Activated T-cell treated with anti-CD3 and anti-CD28 coated beads, Interleukin-2, amount 50 U/mL, for 1 hour (primary cell): ENCODE results near the gene YKT6.
"Not testable (repeated sequence)": the region's sequence is repeated elsewhere in the genome, so short reads cannot be mapped to it uniquely, and the experiment has no call there.

ENCODE experiments used
- DNase-seq: peaks from one replicate; pipeline ENCODE4 v3.0.0-alpha.2; 2020

YKT6 gene

DNA sequence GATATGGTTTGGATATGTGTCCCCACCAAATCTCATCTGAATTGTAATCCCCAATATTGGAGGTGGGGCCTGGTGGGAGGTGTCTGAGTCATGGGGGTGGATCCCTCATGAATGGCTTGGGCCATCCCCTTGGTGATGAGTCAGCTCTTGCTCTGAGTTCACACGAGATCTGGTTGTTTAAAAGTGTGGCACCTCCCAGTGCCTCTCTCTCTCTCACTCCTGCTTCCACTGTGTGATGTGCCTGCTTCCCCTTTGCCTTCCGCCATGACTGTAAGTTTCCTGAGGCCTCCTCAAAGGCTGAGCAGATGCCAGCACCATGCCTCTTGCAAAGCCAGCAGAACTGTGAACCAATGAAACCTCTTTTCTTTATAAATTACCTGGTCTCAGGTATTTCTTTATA lies 6.7 kb upstream of the YKT6 start:
- DNase-seq = no peak

DNA sequence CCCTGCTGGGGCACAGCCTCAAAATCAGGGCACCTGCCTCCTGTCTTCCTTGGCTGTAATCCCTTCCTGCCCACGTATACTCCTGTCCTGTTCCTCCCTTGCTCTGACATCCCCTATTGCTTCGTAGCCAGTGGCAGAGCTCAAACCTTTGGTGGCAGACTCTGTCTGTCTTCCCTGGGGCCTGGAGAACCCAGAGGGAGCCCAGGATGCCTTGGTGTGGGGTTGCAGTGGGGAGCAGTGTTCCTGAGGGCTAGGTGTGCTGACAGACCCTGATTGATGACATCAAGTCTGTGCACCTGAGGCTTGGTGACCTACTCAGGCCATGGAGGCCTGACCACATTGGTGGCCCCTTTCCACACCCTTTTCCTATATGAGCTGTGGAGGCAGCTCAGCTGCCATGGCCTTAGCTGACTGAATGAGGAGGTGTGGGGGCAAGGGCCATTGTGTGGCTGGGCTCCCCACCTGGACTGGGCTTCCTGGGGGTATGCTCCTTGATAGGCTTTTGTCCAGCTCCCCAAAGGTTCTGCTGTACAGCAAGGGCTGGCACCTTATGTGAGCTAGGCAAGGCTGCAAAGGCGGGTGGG lies 6.1 kb upstream of the YKT6 start:
- no peak for DNase-seq

DNA sequence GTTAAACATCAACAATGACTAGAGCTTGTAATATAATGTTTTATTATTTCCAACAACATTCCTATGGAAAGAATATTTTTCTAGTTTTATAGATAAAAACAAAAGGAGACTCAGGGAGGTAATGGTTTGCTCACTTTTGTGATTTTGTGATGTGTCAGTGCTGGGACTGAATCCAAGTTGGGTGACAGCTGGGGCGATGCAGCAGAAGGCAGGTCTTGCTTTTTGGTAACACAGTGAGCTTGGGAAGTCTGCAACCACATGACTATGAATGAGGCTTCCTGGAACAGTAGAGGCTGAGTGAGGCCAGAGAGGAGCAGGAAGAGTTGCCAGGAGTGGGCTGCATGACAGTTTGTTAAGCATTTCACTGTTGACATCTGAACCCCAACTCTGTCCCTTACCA lies 4.9 kb upstream of the YKT6 start:
- DNase-seq = no peak

DNA sequence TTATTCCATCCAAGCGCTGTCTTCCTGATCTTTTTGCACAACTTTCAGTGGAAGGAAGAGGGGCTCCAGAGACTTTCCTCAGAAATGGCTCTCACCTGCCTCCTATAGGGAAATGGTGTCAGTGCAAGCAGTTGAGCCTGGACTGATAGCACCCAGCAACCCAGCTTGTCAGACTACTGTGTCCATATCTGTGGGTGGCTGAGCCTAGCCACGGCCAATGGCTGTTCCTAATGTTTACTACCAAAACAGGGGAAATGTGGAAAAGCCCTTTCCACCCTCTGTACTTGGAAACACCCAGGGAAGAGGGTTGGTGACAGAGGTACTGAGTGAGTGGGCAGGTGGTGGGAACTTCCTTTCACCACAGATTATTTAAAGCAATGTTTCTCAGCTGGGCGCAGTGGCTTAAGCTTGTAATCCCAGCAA lies 4.3 kb upstream of the YKT6 start:
- no peak for DNase-seq

DNA sequence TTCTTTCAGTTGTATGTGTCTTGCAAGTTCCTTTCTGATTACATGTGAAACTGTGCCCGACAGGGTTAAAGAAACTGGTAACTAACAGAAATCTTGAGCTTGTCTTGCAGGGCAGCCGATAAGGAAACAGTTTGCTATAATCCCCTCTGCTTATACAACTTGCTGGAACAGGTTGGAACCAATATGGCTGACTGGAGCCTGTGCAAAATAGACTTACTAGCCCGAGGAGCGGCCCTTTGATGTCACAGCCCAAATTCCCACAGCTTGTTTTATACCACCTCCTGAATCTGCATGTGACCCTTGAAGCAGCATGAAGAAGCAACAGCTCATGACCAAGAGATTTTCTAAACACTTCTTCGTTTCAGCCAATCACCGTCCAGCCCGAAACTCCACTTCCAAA lies 3.3 kb upstream of the YKT6 start:
- DNase-seq = no peak

DNA sequence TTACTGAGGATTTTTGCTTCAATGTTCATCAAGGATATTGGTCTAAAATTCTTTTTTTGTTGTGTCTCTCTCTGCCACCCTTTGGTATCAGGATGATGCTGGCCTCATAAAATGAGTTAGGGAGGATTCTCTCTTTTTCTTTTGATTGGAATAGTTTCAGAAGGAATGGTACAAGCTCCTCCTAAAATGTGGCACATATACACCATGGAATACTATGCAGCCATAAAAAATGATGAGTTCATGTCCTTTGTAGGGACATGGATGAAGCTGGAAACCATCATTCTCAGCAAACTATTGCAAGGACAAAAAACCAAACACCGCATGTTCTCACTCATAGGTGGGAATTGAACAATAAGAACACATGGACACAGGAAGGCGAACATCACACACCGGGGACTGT lies 615 bp upstream of the YKT6 start:
- DNase-seq = not testable (repeated sequence)

DNA sequence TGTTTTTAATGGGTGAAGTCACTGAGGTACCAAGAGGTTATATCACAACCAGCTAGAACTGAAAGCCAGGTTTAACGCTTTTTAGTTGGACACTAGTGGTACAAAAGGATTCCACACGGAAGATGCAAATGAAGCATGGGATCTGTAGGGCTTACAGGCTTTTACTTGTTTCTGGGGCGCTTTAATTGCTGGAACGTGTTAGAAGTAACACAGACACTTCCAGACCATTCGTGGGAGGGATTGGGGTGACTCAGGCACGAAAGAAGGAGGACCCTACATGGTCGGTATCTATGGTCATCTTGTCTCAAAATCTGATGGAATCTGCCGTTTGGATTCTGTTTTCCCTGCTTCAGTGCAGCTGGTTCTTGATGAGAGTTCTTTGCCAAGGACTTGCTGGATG lies 1.0 kb downstream of the YKT6 start:
- no peak for DNase-seq

DNA sequence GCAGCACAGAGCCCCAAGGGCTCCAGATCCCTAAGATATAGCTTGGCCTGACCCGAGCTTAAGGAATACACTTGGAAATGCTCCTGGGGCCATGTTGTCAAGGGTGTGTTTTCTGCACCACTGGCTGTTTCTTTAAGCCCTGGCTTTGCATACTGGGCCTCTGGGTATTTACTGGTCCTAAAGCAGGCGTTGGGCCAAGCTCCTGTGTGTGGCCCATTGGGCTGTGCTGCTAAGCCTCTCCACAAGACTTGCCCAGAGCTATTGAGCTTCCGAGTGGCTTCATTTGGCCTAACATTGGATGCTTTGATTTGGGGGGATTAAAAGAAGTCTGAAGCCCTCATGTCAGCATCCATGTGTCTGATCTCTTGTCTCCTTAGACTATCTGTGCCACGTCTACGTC lies 5.2 kb downstream of the YKT6 start:
- DNase-seq = no peak

DNA sequence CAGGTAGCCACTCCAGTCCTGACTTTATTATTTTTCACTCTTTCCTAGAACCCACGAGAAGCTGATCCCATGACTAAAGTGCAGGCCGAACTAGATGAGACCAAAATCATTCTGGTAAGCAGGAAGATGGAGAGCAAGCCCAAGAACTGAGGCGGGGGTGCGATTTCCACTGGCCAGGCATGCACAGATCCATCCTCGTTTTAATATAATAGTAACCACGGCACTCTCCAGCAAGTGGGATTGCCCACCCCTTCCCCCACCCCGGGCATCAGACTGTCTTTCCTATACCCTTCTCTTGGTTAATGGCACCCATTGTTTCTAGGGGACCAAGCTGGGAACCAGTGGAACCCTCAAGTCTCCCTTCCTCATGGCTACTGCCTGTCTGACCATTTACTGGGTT lies 7.3 kb downstream of the YKT6 start:
- DNase-seq = no peak

DNA sequence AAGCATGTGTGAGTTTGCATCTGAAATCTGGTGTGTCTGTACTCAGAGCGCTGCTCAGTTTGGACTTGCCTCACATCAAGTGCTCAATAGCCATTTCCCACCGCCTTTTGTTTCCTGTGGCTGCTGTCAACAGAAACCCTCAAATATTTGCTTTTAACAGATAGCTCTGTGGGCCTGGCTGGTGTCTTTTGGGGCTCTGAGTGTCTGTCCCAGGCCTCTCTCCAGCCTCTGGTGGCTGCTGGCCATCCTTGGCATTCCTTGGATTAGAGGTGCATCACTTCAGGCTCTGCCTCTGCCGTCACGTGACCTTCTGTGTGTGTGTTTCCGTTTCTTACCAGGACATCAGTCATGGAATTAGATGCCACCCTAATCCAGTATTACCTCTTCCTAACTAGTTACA lies 9.3 kb downstream of the YKT6 start:
- no peak for DNase-seq

DNA sequence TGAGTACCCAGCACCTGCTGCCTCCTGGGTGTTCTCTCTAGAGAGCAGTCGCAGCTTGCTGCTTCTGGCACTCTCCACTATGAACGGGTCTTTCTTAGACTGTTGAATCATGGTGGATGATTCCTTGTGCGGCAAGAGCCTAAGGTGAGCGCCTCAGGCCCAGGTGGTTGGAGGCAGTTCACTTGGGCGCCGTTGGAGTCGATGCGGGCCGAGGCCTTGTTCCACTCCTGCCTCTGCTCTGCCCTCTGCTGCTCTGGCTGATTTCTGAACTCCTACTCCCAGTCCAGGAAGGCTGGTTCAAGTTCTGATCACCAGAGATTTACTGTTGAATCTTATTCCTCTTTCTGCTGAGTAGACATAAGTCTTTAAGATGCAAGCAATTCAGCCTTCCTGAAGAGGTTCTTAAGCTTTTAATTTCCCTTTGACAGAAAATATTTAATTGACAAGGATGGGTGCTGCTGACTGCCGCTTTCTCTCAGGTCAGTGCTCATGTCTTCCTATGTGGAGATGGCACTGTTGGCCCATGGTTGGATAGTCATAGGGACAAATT lies 10.4 kb downstream of the YKT6 start:
- no peak for DNase-seq

DNA sequence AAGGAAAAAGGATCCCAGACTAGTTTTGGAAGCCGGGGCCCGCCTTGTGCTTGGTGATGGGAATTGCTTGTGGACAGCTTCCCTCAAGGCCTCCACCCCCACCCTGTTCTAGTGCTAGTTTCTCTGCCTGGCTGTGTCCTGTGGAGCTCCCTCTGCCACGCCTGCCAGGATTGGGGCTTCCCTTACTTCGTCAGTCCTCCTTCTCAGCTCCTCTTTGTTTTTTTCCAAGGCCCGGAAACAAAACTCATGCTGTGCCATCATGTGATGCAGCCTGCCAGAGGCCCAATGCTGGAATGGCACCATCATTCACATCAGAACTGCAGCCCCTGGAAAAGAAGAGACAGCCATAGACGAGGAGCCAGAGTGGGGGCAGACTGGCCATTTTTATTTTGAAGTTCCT lies 11.2 kb downstream of the YKT6 start:
- DNase-seq = no peak

DNA sequence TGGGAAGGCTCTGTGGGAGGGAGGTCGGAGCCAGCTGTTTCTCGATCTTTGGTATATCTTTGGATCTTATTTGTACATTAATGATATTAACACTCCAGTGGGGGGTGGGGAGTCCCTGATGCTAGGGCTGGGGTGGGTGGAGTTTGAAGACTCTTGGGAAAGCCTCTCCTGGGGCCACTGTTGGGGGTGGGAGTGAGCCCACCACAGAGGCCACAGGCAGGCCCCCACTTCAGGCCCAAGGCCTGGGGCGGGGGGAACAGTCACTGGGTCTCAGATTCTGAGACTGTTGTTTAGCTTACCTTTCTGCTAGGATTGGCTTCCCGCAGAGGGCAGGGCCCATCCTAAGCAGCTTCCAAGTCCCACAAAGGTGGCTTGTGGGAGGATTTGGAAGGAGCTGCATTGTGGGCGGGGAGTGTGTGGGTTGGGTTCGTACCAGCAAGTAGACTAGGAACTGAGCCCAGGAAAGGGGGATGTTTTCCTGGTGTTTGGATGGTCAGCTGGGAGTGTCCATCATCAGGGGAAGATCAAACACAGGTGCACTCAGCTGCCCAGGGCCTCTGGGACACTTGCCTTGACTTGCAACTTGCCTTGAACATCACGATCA lies 11.9 kb downstream of the YKT6 start:
- DNase-seq = no peak

DNA sequence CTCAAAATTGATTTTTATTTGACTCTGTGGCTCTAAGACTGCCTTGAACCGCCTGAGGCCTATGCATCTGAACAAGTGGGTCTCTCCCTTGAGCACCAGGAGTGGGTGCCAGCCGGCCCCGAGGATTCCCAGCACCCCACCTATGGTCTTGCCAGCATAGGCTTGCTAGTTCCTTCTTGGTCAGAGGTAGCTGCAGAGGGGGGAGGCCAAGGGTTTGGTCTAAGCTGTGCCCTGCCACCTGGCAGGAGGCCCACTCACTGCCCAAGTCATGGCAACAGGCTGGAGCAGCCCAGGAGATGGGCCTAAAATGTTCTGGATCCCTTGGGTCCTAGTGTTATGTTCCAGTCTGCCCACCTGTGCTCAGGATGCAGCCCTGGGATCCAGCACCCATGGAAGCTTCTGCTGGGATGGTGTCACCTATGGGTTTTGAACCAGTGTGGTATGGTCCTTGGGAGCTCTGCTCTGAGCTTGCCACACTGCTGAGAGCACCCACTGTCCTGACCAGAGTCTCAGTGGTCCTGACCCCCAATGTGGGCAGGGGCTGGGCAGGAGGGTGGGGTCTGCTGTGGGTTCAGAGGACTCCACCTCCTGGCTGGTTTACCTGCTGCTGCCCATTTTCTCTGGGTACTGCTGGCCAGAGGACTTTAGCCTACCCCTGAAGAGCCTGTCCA lies 12.6 kb downstream of the YKT6 start:
- no peak for DNase-seq

DNA sequence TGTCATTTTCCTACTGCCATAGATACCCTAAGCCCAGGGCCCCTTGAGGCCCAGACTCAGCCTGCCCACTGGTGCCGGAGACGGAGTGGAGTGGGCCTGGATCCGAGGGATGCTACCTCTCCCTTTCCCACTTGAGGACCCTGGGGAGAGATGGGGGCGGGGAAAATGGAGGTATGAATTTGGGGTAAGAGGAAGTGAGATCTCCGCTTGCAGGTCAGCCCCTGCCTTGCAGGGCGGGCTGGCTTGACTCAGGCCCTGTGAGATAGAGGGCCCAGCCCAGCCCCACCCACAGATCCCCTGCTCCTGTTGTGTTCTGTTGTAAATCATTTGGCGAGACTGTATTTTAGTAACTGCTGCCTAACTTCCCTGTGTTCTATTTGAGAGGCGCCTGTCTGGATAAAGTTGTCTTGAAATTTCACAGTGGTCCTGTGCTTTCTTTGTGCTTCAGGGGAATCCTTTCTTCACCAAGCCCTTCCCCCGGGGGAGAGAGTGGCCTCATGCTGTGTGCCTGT lies 13.2 kb downstream of the YKT6 start:
- no peak for DNase-seq

DNA sequence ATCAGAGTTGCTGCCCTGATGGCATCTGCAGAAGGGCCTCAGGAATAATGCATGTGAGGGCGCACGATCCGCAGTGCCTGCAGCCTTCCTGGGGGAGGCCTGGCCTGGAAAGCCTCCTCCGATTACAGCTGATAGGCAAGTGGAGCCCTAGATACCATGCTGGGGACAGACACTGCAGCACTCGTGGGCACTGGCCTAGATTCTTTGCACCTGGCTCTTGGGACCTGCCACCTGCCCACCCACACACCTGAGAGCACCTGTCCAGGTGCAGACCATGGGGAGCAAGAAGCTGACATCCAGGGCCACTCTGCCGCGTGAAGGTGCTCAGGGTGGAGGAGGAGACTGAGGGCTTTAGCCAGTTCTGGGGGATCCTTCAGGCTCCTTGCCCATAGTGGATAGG lies 14.8 kb downstream of the YKT6 start:
- DNase-seq = no peak

DNA sequence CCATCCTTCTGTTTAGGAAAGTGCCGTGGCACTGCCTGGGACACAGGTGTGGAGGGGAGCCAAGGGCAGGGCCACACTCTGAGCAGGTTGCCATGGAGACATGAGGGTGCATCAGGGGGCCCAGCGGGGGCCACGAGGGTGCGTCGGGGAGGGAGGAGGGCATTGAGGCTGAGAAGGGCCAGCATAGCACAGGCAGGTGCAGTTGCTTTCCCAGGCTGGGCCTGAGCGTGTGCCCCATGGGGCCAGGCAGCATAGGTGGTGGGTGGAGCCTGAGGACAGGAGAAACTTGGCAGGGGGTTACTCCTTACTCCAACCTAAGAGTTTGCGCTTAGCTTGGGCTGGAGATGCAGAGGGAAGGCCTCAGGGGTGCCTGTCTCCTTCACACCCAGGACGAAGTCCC lies 15.2 kb downstream of the YKT6 start:
- DNase-seq = no peak

DNA sequence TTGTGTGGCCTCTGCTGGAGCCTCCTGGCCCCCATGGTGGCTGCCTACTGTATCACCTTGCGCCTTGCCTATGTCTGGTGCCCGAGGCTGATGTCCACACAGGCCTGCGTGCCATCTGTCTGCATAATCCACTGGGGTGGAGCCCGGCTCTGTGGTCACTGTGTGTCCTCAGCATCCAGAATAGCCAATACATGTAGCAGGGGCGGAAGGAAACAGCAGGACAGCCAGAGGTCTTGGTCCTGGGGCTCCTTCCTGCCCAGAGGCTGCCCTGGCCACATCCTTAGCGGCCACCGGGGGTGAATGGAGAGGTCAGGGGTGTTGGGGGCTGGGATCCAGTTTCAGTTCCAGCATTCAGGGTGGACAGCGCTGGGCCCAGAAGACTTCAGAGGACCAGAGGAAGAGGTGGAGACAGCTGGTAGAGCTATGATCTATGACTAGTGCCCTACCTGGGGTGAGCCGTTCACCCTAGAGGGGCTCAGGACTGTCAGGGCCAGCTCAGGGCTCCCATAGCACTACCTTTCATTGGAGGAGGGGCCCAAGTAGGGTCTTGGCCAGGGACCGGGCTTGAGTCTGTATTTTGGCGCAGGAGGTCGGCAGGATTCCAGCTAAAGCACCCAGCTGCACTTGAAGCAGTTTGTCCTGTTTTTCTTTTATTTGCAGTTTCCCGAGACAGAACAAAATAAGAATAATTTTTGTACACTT lies 15.9 kb downstream of the YKT6 start:
- DNase-seq = no peak

DNA sequence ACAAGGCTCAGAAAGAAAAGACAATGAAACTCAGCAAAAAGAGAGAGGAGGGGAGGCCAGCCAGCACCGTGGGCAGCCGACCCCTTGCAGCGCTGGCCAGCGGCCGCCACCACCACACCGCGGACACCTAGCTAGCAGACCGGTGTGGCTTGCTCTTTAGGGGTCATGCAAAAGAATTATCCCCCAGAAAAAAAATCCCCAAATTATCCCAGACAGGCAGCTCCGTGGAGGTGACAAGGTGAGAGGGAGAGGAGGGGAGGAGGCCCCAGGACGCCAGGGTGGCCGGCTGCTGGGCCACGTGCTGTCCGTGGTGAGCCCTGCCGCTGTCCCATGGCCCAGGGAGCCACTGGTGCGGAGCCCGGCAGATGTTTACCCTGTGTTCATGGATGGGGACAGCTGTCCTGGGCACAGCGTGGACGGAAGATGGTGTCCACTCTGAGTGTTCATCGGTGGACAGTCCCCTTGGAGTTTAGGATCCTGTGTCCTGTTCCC lies 16.5 kb downstream of the YKT6 start:
- DNase-seq = no peak

DNA sequence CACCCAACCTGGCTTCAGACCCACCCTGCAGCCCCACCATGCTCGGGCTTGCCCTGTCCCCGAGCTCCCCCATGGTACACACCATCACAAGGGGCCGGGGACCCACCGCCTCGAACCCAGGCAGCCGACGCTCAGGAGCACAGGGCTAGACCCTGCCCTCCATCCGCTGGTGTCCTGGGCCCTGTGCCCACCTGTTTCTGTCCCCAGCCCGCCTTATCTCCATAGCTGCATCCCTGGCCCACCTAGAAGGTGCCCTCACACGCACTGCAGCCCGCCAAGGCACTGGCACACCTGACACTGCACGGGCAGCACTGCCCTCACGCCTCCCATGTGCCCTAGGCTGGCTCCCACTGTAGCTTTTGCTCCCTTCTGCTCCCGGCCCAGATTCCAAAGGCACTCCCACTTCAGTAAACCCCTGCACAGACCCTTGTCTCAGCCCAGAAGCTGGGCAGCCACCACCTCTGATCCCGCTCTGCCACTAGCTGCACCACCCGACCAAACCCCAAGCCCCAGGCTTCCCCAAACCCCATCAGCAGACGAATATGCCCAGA lies 17.1 kb downstream of the YKT6 start:
- DNase-seq = no peak

DNA sequence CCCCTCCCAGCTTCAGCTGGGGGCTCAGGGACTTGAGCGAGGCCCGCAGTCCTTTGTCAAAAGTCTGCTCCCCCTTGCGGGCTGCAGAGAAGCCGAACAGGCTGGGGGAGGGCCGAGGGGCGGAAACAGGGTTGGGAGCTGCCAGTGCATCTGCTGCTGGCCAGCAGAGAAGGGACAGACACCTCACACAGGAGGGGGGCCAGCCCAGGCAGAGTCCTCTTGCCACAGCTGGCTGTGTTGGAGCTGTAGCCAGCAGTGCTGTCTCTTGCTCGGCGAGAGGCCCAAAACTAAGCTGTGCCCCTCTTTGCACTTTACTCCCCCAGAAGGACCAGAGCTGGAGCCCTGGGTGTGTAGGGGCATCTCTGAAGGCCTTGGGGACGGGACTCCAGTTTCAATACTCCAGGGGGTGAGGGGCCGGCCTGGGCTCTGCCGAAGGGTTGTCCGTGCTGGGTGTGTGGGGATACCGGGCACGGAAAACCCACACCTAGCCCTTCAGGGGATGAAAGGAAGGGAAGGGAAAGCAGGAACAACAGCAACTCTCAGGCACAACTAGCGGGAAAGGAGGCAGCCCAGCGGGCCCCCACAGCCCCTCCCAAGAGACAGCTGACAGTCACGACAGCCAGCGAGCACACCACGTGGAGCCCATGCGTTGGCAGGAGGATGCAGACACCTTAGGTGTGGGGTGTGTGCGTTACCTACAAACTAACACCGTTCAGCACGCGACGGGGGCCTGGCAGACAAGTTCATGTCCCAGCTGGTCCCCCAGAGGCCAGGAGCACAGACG lies 17.8 kb downstream of the YKT6 start:
- DNase-seq = no peak

DNA sequence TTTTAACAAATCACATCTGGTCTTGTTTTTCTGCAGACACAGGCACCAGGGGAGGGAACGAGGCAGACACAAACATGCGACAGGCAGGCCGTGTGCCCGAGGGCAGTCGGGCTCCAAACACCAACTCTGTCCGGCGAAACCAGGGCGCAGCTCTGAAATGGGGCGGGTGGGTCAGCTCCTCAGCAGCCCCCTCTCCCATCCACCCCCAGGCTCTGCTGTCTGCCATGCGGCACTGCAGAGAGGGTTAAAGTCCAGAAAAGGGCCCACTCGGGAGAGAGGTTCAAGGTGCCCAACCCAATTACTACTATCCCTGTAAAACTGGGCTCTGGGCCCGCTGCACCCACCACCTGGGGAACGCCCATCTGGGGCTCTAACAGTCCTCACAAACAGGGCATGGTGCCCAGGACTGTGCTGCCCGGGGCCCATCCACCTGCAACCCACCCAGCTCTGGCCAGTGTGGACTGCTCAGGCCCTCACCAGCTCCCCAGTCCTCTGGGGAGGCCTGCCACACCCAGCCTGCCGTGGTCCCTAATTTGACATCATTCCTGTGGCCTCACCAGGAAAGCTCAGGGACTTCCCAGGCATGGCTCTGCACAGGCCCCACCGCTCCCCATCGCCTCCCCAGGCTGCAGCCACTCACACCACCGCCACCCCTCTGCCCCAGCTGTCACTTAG lies 18.7 kb downstream of the YKT6 start:
- DNase-seq = no peak
